ENCODE results near the gene FOLR3. TPM values are rescaled to one million over a fixed set of nuclear protein-coding genes. Genes with fewer than 3 reads are reported as not detected.
"Not testable (repeated sequence)": the region's sequence is repeated elsewhere in the genome, so short reads cannot be mapped to it uniquely, and the experiment has no call there.

The FOLR3 gene
- total RNA-seq, 1 experiment from 2014 or later = not detected

GRCh38 chr11:72179049-72179803 lies 43.7 kb downstream of the FOLR3 start:
- intact Hi-C loops (cut with micrococcal nuclease; ENCODE audit: unreplicated experiment) = no loop called here
- no peaks in the 10 kb centered on the region for H3K9me2 ChIP-seq (ENCODE audit: insufficient read depth)
- H4K20me1 ChIP-seq (ENCODE audit: insufficient read depth) = no peaks in the 10 kb centered on the region
- H3K4me1 ChIP-seq (replicated peaks; ENCODE audit: insufficient read depth) = no peaks in the 10 kb centered on the region
- no peak overlapping the region for H3K4me2 ChIP-seq
- no peak overlapping the region for H3K4me3 ChIP-seq
- H3K27me3 ChIP-seq (ENCODE audit: insufficient read depth, low read depth) = 0 out of 2 replicates have a peak, but pooled peaks cover 3% of the 10 kb centered on the region
- CTCF ChIA-PET = interaction anchor here (0.7 kb wide), 1 partner anchor 222 kb away, joined by 13 read pairs; no protein-coding TSS in a partner anchor
- no TSS peak for BruUV-seq (replicated peaks)
- H3K27ac ChIP-seq = no peak overlapping the region
- no peak overlapping the region for H2AFZ ChIP-seq
- H3K79me2 ChIP-seq (ENCODE audit: low read depth) = no peaks in the 10 kb centered on the region
- no peaks in the 10 kb centered on the region for H3F3A ChIP-seq (ENCODE audit: insufficient read depth, low read depth)
- POLR2A ChIA-PET (ENCODE audit: unreplicated experiment) = no interaction called here
- H3K9me3 ChIP-seq (ENCODE audit: insufficient read depth, low read depth) = no peaks in the 10 kb centered on the region
- DNase-seq = peak in 1 of 2 experiments; percentile 64
- TF ChIP-seq EZH2 (IDR thresholded peaks at IDR 0.05; ENCODE audit: low read depth) (no peak), CTCF (conservative IDR thresholded peaks at IDR 0.05) (no peak)
- no peaks in the 10 kb centered on the region for H3K36me3 ChIP-seq (ENCODE audit: low read depth)

- no peaks in the 10 kb centered on the region for H4K20me1 ChIP-seq (ENCODE audit: insufficient read depth)
- H3K4me1 ChIP-seq (replicated peaks; ENCODE audit: insufficient read depth) = no peaks in the 10 kb centered on the region
- no peaks in the 10 kb centered on the region for H3K9me2 ChIP-seq (ENCODE audit: insufficient read depth)
- no peak overlapping the region for H3K27ac ChIP-seq
- no peak overlapping the region for H3K4me3 ChIP-seq
- CTCF ChIA-PET = no interaction called here
- intact Hi-C loops (cut with micrococcal nuclease; ENCODE audit: unreplicated experiment) = loop anchor here (5.0 kb wide), 1 partner anchor 78 kb away; the partner anchor contains the start of gene LAMTOR1
- H2AFZ ChIP-seq = no peak overlapping the region
- BruUV-seq (replicated peaks) = no TSS peak
- H3K79me2 ChIP-seq (ENCODE audit: low read depth) = no peaks in the 10 kb centered on the region
- TF ChIP-seq EZH2 (IDR thresholded peaks at IDR 0.05; ENCODE audit: low read depth) = no peak
- no peak for TF ChIP-seq CTCF (conservative IDR thresholded peaks at IDR 0.05)
- no peak overlapping the region for H3K4me2 ChIP-seq
- DNase-seq = no peak
- no peaks in the 10 kb centered on the region for H3K9me3 ChIP-seq (ENCODE audit: insufficient read depth, low read depth)
- 0 out of 2 replicates have a peak, but pooled peaks cover 3% of the 10 kb centered on the region for H3K27me3 ChIP-seq (ENCODE audit: insufficient read depth, low read depth)
- no peaks in the 10 kb centered on the region for H3K36me3 ChIP-seq (ENCODE audit: low read depth)
- H3F3A ChIP-seq (ENCODE audit: insufficient read depth, low read depth) = no peaks in the 10 kb centered on the region
- POLR2A ChIA-PET (ENCODE audit: unreplicated experiment) = interaction anchor here (0.6 kb wide), 1 partner anchor 71 kb away, joined by 7 read pairs; no protein-coding TSS in a partner anchor
Measured at GRCh38 chr11:72179804-72180396, 44.4 kb downstream of the FOLR3 start.

DNA sequence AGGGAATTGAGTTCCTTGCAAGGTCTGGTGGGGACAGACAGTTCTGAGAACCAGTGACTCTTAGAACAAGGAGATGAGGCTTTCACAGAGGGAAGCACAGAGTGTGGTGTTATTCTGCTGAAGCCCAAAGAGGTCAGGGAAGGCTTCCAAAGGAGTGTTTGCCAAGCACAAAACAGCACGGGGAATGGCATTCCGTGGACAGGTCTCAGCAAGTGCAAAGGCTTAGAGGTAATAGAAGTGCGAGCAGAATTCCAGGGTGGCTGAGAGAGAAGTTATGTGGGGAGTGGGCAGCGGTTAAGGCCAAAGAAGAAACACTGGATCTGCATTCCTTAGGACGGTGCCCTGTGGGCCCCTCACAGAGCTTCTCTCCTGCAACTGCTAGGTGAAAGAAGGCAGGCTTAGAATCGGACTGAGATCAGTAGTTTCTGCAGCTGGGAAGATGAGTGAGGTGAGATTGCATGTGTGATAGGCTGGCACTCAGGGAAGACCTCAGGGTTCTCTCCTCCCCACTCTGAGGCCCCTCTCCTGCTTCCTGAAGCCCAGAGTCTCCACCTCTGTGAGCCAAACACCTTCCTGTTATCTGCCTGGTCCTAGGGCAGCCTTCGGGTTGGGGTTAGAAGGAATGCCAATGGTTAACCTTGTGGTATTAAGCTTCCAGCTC lies 45.5 kb downstream of the FOLR3 start:
- H3K4me2 ChIP-seq; DNase-seq; CTCF ChIA-PET; H3K27me3 ChIP-seq (ENCODE audit: insufficient read depth, low read depth); POLR2A ChIA-PET (ENCODE audit: unreplicated experiment); H3K27ac ChIP-seq; H2AFZ ChIP-seq; H3K4me3 ChIP-seq; H3K9me2 ChIP-seq (ENCODE audit: insufficient read depth); H3K4me1 ChIP-seq (replicated peaks; ENCODE audit: insufficient read depth); H4K20me1 ChIP-seq (ENCODE audit: insufficient read depth); BruUV-seq (replicated peaks); H3K79me2 ChIP-seq (ENCODE audit: low read depth); H3K9me3 ChIP-seq (ENCODE audit: insufficient read depth, low read depth); H3F3A ChIP-seq (ENCODE audit: insufficient read depth, low read depth); H3K36me3 ChIP-seq (ENCODE audit: low read depth): not testable (repeated sequence)
- intact Hi-C loops (cut with micrococcal nuclease; ENCODE audit: unreplicated experiment) = loop anchor here (1.0 to 5.0 kb wide), 2 partner anchors 37 to 79 kb away; partner anchors contain the start of gene LAMTOR1

All from PC-9 (cell line).